ENCODE results near the gene PGAM1.
A peak's percentile ranks its signal among the peaks of the same experiment; 100 is the strongest.
"Not testable (repeated sequence)": the region's sequence is repeated elsewhere in the genome, so short reads cannot be mapped to it uniquely, and the experiment has no call there.

Gene PGAM1

GRCh38 chr10:97459933-97460332 lies 33.9 kb downstream of the PGAM1 start:
- DNase-seq = no peak

GRCh38 chr10:97462309-97462708 lies 36.3 kb downstream of the PGAM1 start:
- DNase-seq = no peak

- peak; percentile 4 for DNase-seq
Measured at GRCh38 chr10:97463363-97464132, 37.6 kb downstream of the PGAM1 start.

GRCh38 chr10:97464226-97464625 lies 38.2 kb downstream of the PGAM1 start:
- no peak for DNase-seq

- no peak for DNase-seq
Measured at GRCh38 chr10:97465982-97466381, 40.0 kb downstream of the PGAM1 start.

GRCh38 chr10:97466755-97467154 lies 40.8 kb downstream of the PGAM1 start:
- no peak for DNase-seq

GRCh38 chr10:97468162-97468561 lies 42.2 kb downstream of the PGAM1 start:
- no peak for DNase-seq

GRCh38 chr10:97468781-97469180 lies 42.8 kb downstream of the PGAM1 start:
- not testable (repeated sequence) for DNase-seq

- no peak for DNase-seq
Measured at GRCh38 chr10:97474918-97475317, 48.9 kb downstream of the PGAM1 start.

- DNase-seq = no peak
Measured at GRCh38 chr10:97475936-97476594, 50.1 kb downstream of the PGAM1 start.

- not testable (repeated sequence) for DNase-seq
Measured at GRCh38 chr10:97479410-97479809, 53.4 kb downstream of the PGAM1 start.

GRCh38 chr10:97479939-97480338 lies 53.9 kb downstream of the PGAM1 start:
- DNase-seq = no peak

- DNase-seq = no peak
Measured at GRCh38 chr10:97481071-97481470, 55.1 kb downstream of the PGAM1 start.

- no peak for DNase-seq
Measured at GRCh38 chr10:97482381-97482780, 56.4 kb downstream of the PGAM1 start.

Data from DMS79 (cell line).